ENCODE measurements around the gene TLR5.

TLR5 gene

GRCh38 chr1:223105568-223105967 is 37.5 kb downstream of the TLR5 start:
- DNase-seq: no peak

GRCh38 chr1:223102797-223103533 is 40.1 kb downstream of the TLR5 start:
- DNase-seq: no peak

- DNase-seq: no peak
These were observed 45.3 kb downstream of the TLR5 start for GRCh38 chr1:223097713-223098112.

GRCh38 chr1:223095870-223096269 is 47.2 kb downstream of the TLR5 start:
- no peak for DNase-seq

- no peak for DNase-seq
These were observed 51.2 kb downstream of the TLR5 start for GRCh38 chr1:223091896-223092295.

GRCh38 chr1:223089250-223089649 is 53.8 kb downstream of the TLR5 start:
- no peak for DNase-seq

GRCh38 chr1:223088713-223089240 is 54.3 kb downstream of the TLR5 start:
- no peak for DNase-seq

- no peak for DNase-seq
These were observed 55.5 kb downstream of the TLR5 start for GRCh38 chr1:223087291-223088255.

- DNase-seq: no peak
These were observed 58.6 kb downstream of the TLR5 start for GRCh38 chr1:223084464-223084866.

- no peak for DNase-seq
These were observed 59.2 kb downstream of the TLR5 start for GRCh38 chr1:223083831-223084230.

GRCh38 chr1:223082914-223083313 is 60.1 kb downstream of the TLR5 start:
- DNase-seq: no peak

- peak; percentile 71 for DNase-seq
These were observed 61.7 kb downstream of the TLR5 start for GRCh38 chr1:223081181-223081994.

GRCh38 chr1:223079498-223079897 is 63.5 kb downstream of the TLR5 start:
- DNase-seq: no peak

GRCh38 chr1:223077247-223077833 is 65.7 kb downstream of the TLR5 start:
- DNase-seq: no peak

- no peak for DNase-seq
These were observed 66.7 kb downstream of the TLR5 start for GRCh38 chr1:223076362-223076761.

GRCh38 chr1:223075834-223076233 is 67.2 kb downstream of the TLR5 start:
- no peak for DNase-seq

- DNase-seq: no peak
These were observed 68.4 kb downstream of the TLR5 start for GRCh38 chr1:223074445-223075300.

GRCh38 chr1:223068900-223069665 is 74.0 kb downstream of the TLR5 start:
- DNase-seq: no peak

- no peak for DNase-seq
These were observed 75.1 kb downstream of the TLR5 start for GRCh38 chr1:223067914-223068313.

GRCh38 chr1:223066415-223066814 is 76.6 kb downstream of the TLR5 start:
- no peak for DNase-seq

- DNase-seq: no peak
These were observed 80.9 kb downstream of the TLR5 start for GRCh38 chr1:223062177-223062576.
